Subcutaneous adipose tissue (tissue), 4 donors: ENCODE data around the gene ST8SIA2. TPM values are rescaled to one million over a fixed set of nuclear protein-coding genes. Genes with fewer than 3 reads are reported as not detected.

ENCODE experiments used
- total RNA-seq, 4 donors: library from RNA; depleted of rRNA; stranded (reverse); fragments of >200 nt; gene quantifications; one replicate each; pipeline ENCODE4 v1.1.0, GENCODE V29; 2016
- TF ChIP-seq, protein P1 (sequence below): fragments of 450-650 bp; IDR thresholded peaks from one replicate; pipeline ENCODE4 v1.5.1; 2016; ENCODE audit warnings: low read depth, mild to moderate bottlenecking, control low read depth, antibody characterized with exemption, moderate library complexity

Gene ST8SIA2
- total RNA-seq, 4 donors from 2014 or later, result not detected

DNA sequence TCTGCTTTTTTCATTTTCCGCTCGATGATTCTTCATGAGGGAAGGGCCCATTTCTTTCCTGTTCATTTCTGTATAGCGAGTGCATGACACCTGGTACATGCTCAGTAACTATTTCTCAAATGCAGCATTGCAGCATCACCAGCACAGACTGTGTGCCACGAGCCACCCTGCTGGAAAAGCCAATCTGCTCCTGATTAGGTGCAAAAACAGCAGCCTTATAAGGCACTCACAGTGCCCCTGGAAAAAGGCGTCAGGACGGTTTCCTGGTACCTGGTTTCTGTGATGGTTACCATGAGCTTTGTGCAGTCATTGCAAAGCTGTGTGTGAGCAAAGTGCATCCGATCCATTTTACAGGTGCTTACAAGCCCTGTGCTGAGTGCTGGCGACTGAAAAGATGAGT, 15.8 kb downstream of the ST8SIA2 start:
- TF ChIP-seq, protein P1, sequence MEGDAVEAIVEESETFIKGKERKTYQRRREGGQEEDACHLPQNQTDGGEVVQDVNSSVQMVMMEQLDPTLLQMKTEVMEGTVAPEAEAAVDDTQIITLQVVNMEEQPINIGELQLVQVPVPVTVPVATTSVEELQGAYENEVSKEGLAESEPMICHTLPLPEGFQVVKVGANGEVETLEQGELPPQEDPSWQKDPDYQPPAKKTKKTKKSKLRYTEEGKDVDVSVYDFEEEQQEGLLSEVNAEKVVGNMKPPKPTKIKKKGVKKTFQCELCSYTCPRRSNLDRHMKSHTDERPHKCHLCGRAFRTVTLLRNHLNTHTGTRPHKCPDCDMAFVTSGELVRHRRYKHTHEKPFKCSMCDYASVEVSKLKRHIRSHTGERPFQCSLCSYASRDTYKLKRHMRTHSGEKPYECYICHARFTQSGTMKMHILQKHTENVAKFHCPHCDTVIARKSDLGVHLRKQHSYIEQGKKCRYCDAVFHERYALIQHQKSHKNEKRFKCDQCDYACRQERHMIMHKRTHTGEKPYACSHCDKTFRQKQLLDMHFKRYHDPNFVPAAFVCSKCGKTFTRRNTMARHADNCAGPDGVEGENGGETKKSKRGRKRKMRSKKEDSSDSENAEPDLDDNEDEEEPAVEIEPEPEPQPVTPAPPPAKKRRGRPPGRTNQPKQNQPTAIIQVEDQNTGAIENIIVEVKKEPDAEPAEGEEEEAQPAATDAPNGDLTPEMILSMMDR, result no peak

DNA sequence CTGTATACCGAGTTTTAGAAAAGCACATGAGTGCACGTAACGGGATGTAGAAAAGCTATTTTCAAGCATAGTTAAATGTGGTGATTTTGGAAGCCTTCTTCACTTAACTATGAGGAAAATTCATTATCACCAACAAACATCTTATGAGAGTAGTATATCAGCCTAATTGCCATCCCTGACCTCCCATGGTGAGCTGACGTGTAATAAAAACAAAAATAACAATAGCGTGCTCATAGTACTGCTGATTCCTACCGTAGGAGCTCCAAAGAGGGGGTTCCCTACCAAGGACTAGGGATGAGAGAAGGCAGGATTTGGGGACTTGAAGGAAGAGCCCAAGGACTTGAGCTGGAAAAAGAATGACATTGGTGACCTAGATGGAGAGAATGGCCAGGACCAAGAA, 16.9 kb downstream of the ST8SIA2 start:
- TF ChIP-seq, protein P1, result no peak

DNA sequence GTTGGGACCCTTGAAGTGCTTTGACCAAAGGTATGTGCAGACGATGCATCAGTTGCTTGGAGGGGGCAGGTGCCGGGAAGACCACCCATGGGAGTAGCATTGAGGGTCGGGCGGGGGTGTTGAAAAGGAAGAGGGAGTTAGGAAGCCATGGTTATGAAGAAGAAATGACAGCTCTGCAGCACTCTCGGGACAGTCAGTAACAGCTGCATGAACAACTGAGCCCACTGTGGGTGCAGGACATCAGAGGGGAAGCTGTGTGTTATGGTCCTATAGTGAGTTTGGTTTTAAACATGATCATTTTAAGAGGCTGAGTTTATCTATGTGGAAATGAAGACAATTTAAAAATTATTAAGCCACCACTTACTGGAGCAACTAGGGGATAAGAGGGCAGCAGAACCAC, 17.6 kb downstream of the ST8SIA2 start:
- TF ChIP-seq, protein P1, result no peak

DNA sequence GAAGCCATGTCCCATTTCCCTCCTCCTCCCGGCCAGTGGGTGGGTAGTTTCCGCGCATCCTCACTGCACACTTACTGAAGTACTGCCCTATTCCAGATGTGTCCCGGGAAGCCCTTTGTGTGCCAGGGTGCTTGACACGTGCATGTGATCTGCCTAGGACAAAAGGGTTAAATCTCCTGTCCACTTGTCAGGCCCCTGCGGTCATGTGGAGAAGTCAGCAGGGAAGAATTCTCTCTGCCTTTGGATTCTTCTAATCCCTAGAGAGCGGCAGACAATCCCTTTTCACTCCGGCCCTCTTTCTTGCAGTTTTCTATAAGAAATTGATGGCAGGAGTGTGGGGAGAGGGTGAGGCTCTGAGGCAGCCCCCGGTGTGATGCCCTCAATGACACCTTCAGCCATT, 19.8 kb downstream of the ST8SIA2 start:
- TF ChIP-seq, protein P1, result no peak

DNA sequence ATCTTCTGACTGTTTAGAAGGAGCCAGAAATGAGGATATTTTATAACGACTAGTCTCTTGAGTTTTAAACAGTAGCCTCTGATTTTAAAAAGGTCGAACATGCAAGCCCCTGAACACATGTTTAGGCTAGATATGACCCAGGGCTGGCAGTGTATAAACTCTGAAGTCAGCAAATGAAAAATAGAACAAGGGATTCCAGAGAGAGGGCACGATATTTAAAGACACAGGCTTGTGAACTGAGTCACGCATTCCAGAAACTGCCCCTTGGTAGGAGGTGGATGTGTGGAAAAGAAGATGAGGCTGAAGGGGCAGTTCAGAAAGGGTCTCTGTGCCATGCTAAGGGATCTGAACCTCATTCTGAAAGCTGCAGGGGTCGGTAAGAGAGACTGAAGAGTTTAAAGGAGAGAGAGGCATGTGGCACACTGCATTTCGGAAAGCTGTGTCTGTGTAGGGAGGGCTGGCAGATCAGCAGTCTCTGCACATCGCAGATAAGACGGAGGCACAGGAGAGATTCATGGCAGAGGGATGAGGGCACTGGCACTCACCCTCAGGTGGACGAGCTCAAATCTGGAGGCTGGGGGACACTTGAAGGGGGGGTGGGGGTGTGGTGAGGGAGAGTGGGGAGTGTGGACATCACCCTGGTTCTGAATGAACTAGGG, 22.1 kb downstream of the ST8SIA2 start:
- TF ChIP-seq, protein P1, result no peak

DNA sequence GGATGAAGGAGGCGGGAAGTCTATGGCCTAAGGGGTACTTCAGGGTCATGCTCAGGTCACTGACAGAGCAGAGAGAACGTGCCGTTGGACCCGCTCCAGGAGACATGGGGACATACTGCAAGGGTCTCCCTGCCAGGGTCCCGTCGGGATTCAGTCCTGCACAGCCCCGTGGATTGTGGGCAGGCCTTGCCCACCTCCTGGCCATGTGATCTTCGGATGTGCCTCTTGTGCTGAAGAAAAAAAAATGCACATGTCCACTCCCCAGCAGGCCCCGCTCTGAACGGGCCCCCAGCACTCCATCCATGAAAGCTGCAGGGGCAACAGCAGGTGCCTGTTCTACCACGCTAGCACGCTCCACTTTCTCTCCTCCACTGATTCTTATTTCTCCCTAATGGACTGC, 22.9 kb downstream of the ST8SIA2 start:
- TF ChIP-seq, protein P1, result no peak

DNA sequence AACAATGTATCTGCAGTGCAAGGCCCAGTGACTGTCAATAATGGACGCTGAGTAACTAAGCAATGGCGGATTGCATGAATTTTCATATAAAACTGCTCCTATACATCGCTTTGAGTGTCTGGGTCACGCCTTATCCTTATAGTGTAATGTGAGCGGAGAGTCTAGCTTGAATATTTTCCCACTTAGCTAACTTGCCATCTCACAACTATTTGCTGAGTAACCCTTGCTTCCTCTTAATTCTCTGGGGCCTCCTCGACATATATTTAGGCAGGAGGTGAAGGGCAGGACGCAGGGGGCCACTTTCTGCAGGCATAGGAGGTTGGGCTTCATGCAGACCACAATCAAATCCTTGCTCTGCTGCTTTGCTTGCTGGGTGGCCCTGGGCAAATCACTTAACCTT, 24.0 kb downstream of the ST8SIA2 start:
- TF ChIP-seq, protein P1, result no peak
